Stomach (tissue), 4 donors: ENCODE measurements around the gene FNDC3B.

Experiments
- CTCF ChIP-seq, 7 experiments: fragments of 450-650 bp in 4 of 7; fragments of 200-600 bp in 3 of 7; sonication (generic) in 3 of 7; IDR thresholded peaks; one replicate each; pipeline ENCODE4 v1.5.1; 2016 to 2019; ENCODE audit warnings: antibody characterized with exemption in 7 of 7, control low read depth in 2 of 7, mild to moderate bottlenecking in 1 of 7
- POLR2A ChIP-seq, 4 donors: fragments of 450-650 bp; IDR thresholded peaks; one replicate each; pipeline ENCODE4 v1.6.1; 2016; ENCODE audit warnings: antibody characterized with exemption in 4 of 4, control low read depth in 2 of 4, mild to moderate bottlenecking in 1 of 4, moderate library complexity in 1 of 4

- no peak for TF ChIP-seq POLR2A (IDR thresholded peaks at IDR 0.05)
- no peak for TF ChIP-seq CTCF (IDR thresholded peaks at IDR 0.05)
Observed at GRCh38 chr3:172166890-172167289, 127.5 kb downstream of the FNDC3B start.
